K562 (cell line): ENCODE results near the gene ATAD3C.

Experiments
- CTCF ChIP-seq, 3 experiments: IDR thresholded peaks in 2 of 3; conservative IDR thresholded peaks in 1 of 3; 2 replicates each; pipeline ENCODE4 v1.5.1; 2011 to 2012; ENCODE audit warnings: low read length in 3 of 3, mild to moderate bottlenecking in 3 of 3, control low read depth in 2 of 3, improper control_type of control experiment in 1 of 3, inconsistent platforms in 1 of 3, low read depth in 1 of 3, mixed read lengths in 1 of 3, moderate library complexity in 1 of 3; ENCODE audit not compliant: insufficient read depth in 2 of 3
- DLX4 ChIP-seq: fragments of 250-450 bp; sonication (Bioruptor Pico); IDR thresholded peaks from 2 replicates; pipeline ENCODE4 v1.6.1; 2021; ENCODE audit warnings: mild to moderate bottlenecking
- HMGXB4 ChIP-seq: sonication (generic); formaldehyde crosslinking; IDR thresholded peaks from 2 replicates; pipeline ENCODE4 v1.8.1; 2023; ENCODE audit warnings: mild to moderate bottlenecking, missing genetic modification reagents
- JUN ChIP-seq, 2 experiments: sonication (generic) in 1 of 2; formaldehyde crosslinking in 1 of 2; IDR thresholded peaks; 2 replicates each; pipeline versions ENCODE4 v1.6.1 to v1.8.0; 2012 to 2022; ENCODE audit warnings: borderline replicate concordance in 2 of 2, mild to moderate bottlenecking in 2 of 2, improper control_type of control experiment in 1 of 2, low read depth in 1 of 2, low read length in 1 of 2, missing genetic modification reagents in 1 of 2
- NFE2 ChIP-seq: IDR thresholded peaks from 2 replicates; pipeline ENCODE4 v1.6.1; 2014; ENCODE audit warnings: antibody characterized with exemption, low read depth
- POLR2AphosphoS5 ChIP-seq: IDR thresholded peaks from 2 replicates; pipeline ENCODE4 v1.6.1; 2011; ENCODE audit warnings: mild to moderate bottlenecking, low read depth, low read length, moderate library complexity; ENCODE audit not compliant: control insufficient read depth, insufficient read depth
- PREB ChIP-seq: sonication (generic); formaldehyde crosslinking; IDR thresholded peaks from 2 replicates; pipeline ENCODE4 v1.8.1; 2023; ENCODE audit warnings: mild to moderate bottlenecking, missing genetic modification reagents
- RAD21 ChIP-seq, 2 experiments: fragments of 250-450 bp in 1 of 2; fragments of 450-650 bp in 1 of 2; sonication (Bioruptor Pico) in 1 of 2; formaldehyde crosslinking in 1 of 2; IDR thresholded peaks in 1 of 2; conservative IDR thresholded peaks in 1 of 2; 2 replicates each; pipeline versions ENCODE4 v1.4.0 to v1.8.0; 2020 to 2022; ENCODE audit warnings: mild to moderate bottlenecking in 2 of 2, moderate library complexity in 1 of 2
- ZNF274 ChIP-seq: IDR thresholded peaks from 2 replicates; pipeline ENCODE4 v1.6.1; 2011; ENCODE audit warnings: low read depth, mild to moderate bottlenecking, low read length, moderate library complexity, borderline replicate concordance
- TF ChIP-seq, protein P1 (sequence below): fragments of 450-650 bp; formaldehyde crosslinking; IDR thresholded peaks from 2 replicates; pipeline ENCODE4 v1.4.0; 2022; ENCODE audit warnings: missing genetic modification characterization
- TF ChIP-seq, protein P2 (sequence below): fragments of 250-450 bp; sonication (Bioruptor Pico); IDR thresholded peaks from 2 replicates; pipeline ENCODE4 v1.8.0; 2021; ENCODE audit warnings: borderline replicate concordance, mild to moderate bottlenecking, moderate library complexity; ENCODE audit not compliant: poor library complexity, severe bottlenecking

GRCh38 chr1:1471389-1472052 is 22.0 kb downstream of the ATAD3C start, which contains the start of gene ATAD3B:
- 0 out of 2 replicates have a peak, but pooled peaks have one; percentile 9 for TF ChIP-seq HMGXB4 (CRISPR knock-in tag)
- TF ChIP-seq RAD21 (CRISPR knock-in tag; conservative IDR thresholded peaks at IDR 0.05 in 1 of 2, IDR thresholded peaks at IDR 0.05 in 1 of 2), result no peak
- TF ChIP-seq, protein P1, sequence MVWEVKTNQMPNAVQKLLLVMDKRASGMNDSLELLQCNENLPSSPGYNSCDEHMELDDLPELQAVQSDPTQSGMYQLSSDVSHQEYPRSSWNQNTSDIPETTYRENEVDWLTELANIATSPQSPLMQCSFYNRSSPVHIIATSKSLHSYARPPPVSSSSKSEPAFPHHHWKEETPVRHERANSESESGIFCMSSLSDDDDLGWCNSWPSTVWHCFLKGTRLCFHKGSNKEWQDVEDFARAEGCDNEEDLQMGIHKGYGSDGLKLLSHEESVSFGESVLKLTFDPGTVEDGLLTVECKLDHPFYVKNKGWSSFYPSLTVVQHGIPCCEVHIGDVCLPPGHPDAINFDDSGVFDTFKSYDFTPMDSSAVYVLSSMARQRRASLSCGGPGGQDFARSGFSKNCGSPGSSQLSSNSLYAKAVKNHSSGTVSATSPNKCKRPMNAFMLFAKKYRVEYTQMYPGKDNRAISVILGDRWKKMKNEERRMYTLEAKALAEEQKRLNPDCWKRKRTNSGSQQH, result no peak
- peak; percentile 64; the same call in 1 of the 2 replicates for TF ChIP-seq JUN (IDR thresholded peaks at IDR 0.05; ENCODE audit: borderline replicate concordance, low read depth, low read length)
- no peak for TF ChIP-seq JUN (CRISPR knock-in tag; IDR thresholded peaks at IDR 0.05; ENCODE audit: borderline replicate concordance)
- TF ChIP-seq ZNF274, result no peak
- peak; percentile 88; the same call in 1 of the 2 replicates for TF ChIP-seq PREB
- no peak for TF ChIP-seq CTCF (IDR thresholded peaks at IDR 0.05 in 2 of 3, conservative IDR thresholded peaks at IDR 0.05 in 1 of 3; ENCODE audit: insufficient read depth in 2 of 3, low read depth in 1 of 3, low read length in 3 of 3)
- TF ChIP-seq POLR2AphosphoS5, result peak; percentile 64
- TF ChIP-seq DLX4 (CRISPR knock-in tag), result no peak
- TF ChIP-seq, protein P2, sequence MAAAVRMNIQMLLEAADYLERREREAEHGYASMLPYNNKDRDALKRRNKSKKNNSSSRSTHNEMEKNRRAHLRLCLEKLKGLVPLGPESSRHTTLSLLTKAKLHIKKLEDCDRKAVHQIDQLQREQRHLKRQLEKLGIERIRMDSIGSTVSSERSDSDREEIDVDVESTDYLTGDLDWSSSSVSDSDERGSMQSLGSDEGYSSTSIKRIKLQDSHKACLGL (CRISPR knock-in tag), result peak; percentile 77
- peak; percentile 26; the same call in 1 of the 2 replicates for TF ChIP-seq NFE2
